OCI-LY1 (cell line): ENCODE measurements around the gene PAFAH1B1.

Experiments
- H2AFZ ChIP-seq: fragments of 200-600 bp; sonication (generic), shearing (Covaris generic); 2 replicates; pipeline ENCODE4 v1.6.0; 2014; ENCODE audit warnings: antibody characterized with exemption, mild to moderate bottlenecking, low read length
- H3F3A ChIP-seq: fragments of 200-600 bp; sonication (generic), shearing (Covaris generic); 2 replicates; pipeline ENCODE4 v1.6.0; 2014; ENCODE audit warnings: mild to moderate bottlenecking, antibody characterized with exemption, low read length, moderate library complexity; ENCODE audit not compliant: insufficient read depth
- H3K27ac ChIP-seq: fragments of 200-600 bp; sonication (generic); 2 replicates; pipeline ENCODE4 v1.5.1; 2014; ENCODE audit warnings: low read length, mixed run types, mild to moderate bottlenecking, low read depth; ENCODE audit not compliant: poor library complexity, severe bottlenecking
- H3K27me3 ChIP-seq: fragments of 200-600 bp; sonication (generic); 2 replicates; pipeline ENCODE4 v1.6.0; 2014; ENCODE audit warnings: antibody characterized with exemption, mild to moderate bottlenecking, low read length, moderate library complexity; ENCODE audit not compliant: insufficient read depth
- H3K36me3 ChIP-seq: fragments of 200-600 bp; sonication (generic); 2 replicates; pipeline ENCODE4 v1.6.1; 2014; ENCODE audit warnings: mild to moderate bottlenecking, antibody characterized with exemption, low read length, moderate library complexity, mixed read lengths; ENCODE audit not compliant: insufficient read depth
- H3K4me1 ChIP-seq: fragments of 200-600 bp; sonication (generic); 2 replicates; pipeline ENCODE4 v1.5.1; 2014; ENCODE audit warnings: mild to moderate bottlenecking, low read length, moderate library complexity; ENCODE audit not compliant: insufficient read depth, severe bottlenecking
- H3K4me2 ChIP-seq: fragments of 200-600 bp; sonication (generic), shearing (Covaris generic); 2 replicates; pipeline ENCODE4 v1.6.1; 2014; ENCODE audit warnings: low read length
- H3K4me3 ChIP-seq: fragments of 200-600 bp; sonication (generic); 2 replicates; pipeline ENCODE4 v1.5.1; 2014; ENCODE audit warnings: low read length, low read depth, mild to moderate bottlenecking, mixed read lengths; ENCODE audit not compliant: poor library complexity, severe bottlenecking
- H3K79me2 ChIP-seq: fragments of 200-600 bp; shearing (Covaris generic); 2 replicates; pipeline ENCODE4 v1.6.1; 2016; ENCODE audit warnings: mixed run types, low read length, mixed read lengths; ENCODE audit not compliant: insufficient read depth
- H3K9ac ChIP-seq: fragments of 200-600 bp; sonication (generic), shearing (Covaris generic); 2 replicates; pipeline ENCODE4 v1.6.1; 2014; ENCODE audit warnings: mild to moderate bottlenecking, low read length, mixed read lengths
- H3K9me2 ChIP-seq: fragments of 200-600 bp; sonication (generic), shearing (Covaris generic); 2 replicates; pipeline ENCODE4 v1.6.1; 2014; ENCODE audit warnings: low read depth, mild to moderate bottlenecking, low read length, mixed read lengths
- H3K9me3 ChIP-seq: fragments of 200-600 bp; shearing (Covaris generic); 2 replicates; pipeline ENCODE4 v1.6.1; 2014; ENCODE audit warnings: low read length, mixed read lengths
- H4K20me1 ChIP-seq: fragments of 200-600 bp; sonication (generic), shearing (Covaris generic); 2 replicates; pipeline ENCODE4 v1.6.0; 2016; ENCODE audit warnings: mild to moderate bottlenecking, low read length; ENCODE audit not compliant: insufficient read depth
- EZH2 ChIP-seq: fragments of 200-600 bp; sonication (generic), shearing (Covaris generic); IDR thresholded peaks from 2 replicates; pipeline ENCODE4 v1.8.0; 2017; ENCODE audit warnings: borderline replicate concordance, mixed run types, mild to moderate bottlenecking, antibody characterized with exemption, low read length, moderate library complexity, mixed read lengths
- TF ChIP-seq, protein P1 (sequence below): fragments of 200-600 bp; sonication (generic), shearing (Covaris generic); IDR thresholded peaks from 2 replicates; pipeline ENCODE4 v1.5.1; 2017; ENCODE audit warnings: mild to moderate bottlenecking, antibody characterized with exemption, low read length, moderate library complexity, mixed read lengths

Gene PAFAH1B1

DNA sequence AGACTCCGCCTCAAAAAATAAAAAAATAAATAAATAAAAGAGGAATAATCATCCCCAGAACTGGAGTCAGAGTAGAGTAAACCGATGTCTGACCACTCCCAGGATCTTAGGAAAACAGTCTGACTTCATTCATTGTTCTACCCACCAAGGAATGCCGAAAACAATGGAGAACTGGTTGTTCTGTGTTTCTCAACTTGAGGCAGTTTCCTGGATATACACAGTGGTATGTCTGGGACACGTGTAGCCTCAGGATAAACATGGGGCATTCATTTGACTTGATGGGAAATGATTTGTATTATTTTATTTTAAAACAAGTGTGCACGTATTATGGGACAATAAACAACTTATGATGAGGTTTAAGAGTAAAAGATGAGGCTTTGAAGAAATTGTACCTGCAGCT lies 32.8 kb upstream of the PAFAH1B1 start:
- Histone ChIP-seq H3K4me2 (no peak overlapping the region), H3F3A (no peaks in the 10 kb centered on the region), H3K27ac (no peak overlapping the region), H3K79me2 (no peaks in the 10 kb centered on the region), H3K36me3 (no peaks in the 10 kb centered on the region; the same call in 1 of the 2 replicates), H2AFZ (no peak overlapping the region), H3K9me2 (no peaks in the 10 kb centered on the region), H3K9me3 (peaks cover 3% of the 10 kb centered on the region; the same call in 1 of the 2 replicates), H3K4me3 (no peak overlapping the region), H4K20me1 (no peaks in the 10 kb centered on the region), H3K27me3 (peaks cover 6% of the 10 kb centered on the region; the same call in 1 of the 2 replicates), H3K9ac (no peak overlapping the region), H3K4me1 (no peaks in the 10 kb centered on the region)
- TF ChIP-seq, protein P1, sequence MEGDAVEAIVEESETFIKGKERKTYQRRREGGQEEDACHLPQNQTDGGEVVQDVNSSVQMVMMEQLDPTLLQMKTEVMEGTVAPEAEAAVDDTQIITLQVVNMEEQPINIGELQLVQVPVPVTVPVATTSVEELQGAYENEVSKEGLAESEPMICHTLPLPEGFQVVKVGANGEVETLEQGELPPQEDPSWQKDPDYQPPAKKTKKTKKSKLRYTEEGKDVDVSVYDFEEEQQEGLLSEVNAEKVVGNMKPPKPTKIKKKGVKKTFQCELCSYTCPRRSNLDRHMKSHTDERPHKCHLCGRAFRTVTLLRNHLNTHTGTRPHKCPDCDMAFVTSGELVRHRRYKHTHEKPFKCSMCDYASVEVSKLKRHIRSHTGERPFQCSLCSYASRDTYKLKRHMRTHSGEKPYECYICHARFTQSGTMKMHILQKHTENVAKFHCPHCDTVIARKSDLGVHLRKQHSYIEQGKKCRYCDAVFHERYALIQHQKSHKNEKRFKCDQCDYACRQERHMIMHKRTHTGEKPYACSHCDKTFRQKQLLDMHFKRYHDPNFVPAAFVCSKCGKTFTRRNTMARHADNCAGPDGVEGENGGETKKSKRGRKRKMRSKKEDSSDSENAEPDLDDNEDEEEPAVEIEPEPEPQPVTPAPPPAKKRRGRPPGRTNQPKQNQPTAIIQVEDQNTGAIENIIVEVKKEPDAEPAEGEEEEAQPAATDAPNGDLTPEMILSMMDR: no peak
- TF ChIP-seq EZH2: no peak

DNA sequence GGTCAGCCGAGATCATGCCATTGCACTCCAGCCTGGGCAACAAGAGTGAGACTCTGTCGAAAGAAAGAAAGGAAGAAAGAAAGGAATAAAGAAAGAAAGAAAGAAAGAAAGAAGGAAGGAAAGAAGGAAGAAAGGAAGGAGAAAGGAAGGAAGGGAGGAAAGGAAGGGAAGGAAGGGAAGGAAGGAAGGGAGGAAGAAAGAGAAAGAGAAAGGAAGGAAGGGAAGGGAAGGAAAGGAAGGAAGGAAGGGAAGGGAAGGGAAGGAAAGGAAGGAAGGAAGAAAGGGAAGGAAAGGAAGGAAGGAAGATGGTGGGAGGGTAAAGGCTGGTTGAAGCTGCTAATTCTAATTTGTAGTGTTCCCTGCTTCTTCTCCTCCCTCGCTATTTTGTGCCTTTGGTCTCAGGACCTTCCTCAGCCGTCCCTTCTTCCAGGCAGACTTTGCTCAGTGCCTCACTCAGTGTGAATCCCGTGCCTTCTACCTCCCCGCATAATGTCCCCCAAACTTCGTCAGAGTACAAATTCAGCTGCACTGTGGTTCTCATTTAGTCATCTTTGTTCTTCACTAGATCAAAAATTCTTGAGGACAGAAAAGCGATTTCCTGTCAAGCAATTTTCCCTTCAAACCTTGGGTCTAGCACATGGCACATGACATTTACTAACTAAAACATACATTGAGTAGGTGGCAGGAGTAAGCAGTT lies 31.1 kb upstream of the PAFAH1B1 start:
- Histone ChIP-seq H4K20me1 (no peaks in the 10 kb centered on the region), H3K4me3 (no peak overlapping the region), H3K27ac (no peak overlapping the region), H3K27me3 (peaks cover 4% of the 10 kb centered on the region; the same call in 1 of the 2 replicates), H3K9me3 (no peaks in the 10 kb centered on the region; the same call in 1 of the 2 replicates), H3K4me1 (no peaks in the 10 kb centered on the region), H3K9me2 (no peaks in the 10 kb centered on the region), H3K36me3 (no peaks in the 10 kb centered on the region; the same call in 1 of the 2 replicates), H3K4me2 (no peak overlapping the region), H3K79me2 (no peaks in the 10 kb centered on the region), H3F3A (no peaks in the 10 kb centered on the region), H3K9ac (no peak overlapping the region), H2AFZ (no peak overlapping the region)
- TF ChIP-seq, protein P1: no peak
- TF ChIP-seq EZH2: no peak

DNA sequence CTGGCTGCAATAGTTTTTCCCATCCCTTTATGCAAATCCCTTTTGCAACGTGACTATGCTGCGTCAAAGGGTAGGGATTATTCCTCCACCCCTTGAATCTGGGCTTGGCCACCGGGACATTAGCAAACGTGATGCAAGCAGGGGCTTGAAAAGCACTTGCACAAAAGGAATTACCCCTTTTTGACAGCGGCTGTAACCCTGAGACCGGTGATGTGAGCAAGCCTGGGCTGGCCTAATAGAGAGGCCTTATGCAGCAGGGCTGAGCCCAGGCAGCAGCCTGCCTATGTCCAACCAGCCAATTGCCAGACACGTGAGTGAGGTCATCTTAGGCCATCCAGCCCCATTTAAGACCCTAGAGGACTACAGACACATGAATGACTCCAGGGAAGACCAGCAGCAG lies 30.4 kb upstream of the PAFAH1B1 start:
- Histone ChIP-seq H3K27ac (no peak overlapping the region), H4K20me1 (no peaks in the 10 kb centered on the region), H3K9me3 (no peaks in the 10 kb centered on the region; the same call in 1 of the 2 replicates)

More for the DNA sequence above, 30.4 kb upstream of the PAFAH1B1 start:
- H2AFZ ChIP-seq: no peak overlapping the region
- H3K4me3 ChIP-seq: no peak overlapping the region
- H3K27me3 ChIP-seq: peaks cover 4% of the 10 kb centered on the region; the same call in 1 of the 2 replicates
- no peaks in the 10 kb centered on the region; the same call in 1 of the 2 replicates for H3K36me3 ChIP-seq
- H3K9me2 ChIP-seq: no peaks in the 10 kb centered on the region
- H3K79me2 ChIP-seq: no peaks in the 10 kb centered on the region
- H3K4me1 ChIP-seq: no peaks in the 10 kb centered on the region
- no peaks in the 10 kb centered on the region for H3F3A ChIP-seq
- no peak overlapping the region for H3K4me2 ChIP-seq
- no peak for TF ChIP-seq EZH2
- TF ChIP-seq, protein P1: no peak
- H3K9ac ChIP-seq: no peak overlapping the region
